Muscle of arm (tissue), 12 donors: ENCODE data around the gene ESPNL. TPM values are rescaled to one million over a fixed set of nuclear protein-coding genes. Genes with fewer than 3 reads are reported as not detected.

Source experiments
- DNase-seq: peaks from one replicate; pipeline ENCODE4 v3.0.0-alpha.2; 2013
- polyA plus RNA-seq, 12 donors: library from polyadenylated mRNA; unstranded; fragments of 120-200 nt; gene quantifications; one replicate each; pipeline ENCODE4 v1.2.1, GENCODE V29; 2013; ENCODE audit not compliant: insufficient read length in 12 of 12

Gene ESPNL
- polyA plus RNA-seq, 12 donors: 0.24 to 2.4 (median 1.4) TPM; not detected in 2

- DNase-seq: peak; percentile 29
Observed at GRCh38 chr2:238158509-238159070, 58.5 kb downstream of the ESPNL start, which contains the start of gene ERFE. Gene ERFE (plus strand): TSS chr2:238158970. CDS start chr2:238159008, 38 bp downstream.

GRCh38 chr2:238159071-238159539 lies 59.0 kb downstream of the ESPNL start:
- no peak for DNase-seq

- no peak for DNase-seq
Observed at GRCh38 chr2:238159661-238160205, 59.6 kb downstream of the ESPNL start.

GRCh38 chr2:238160206-238161129 lies 60.3 kb downstream of the ESPNL start:
- no peak for DNase-seq

- DNase-seq: no peak
Observed at GRCh38 chr2:238161291-238162051, 61.3 kb downstream of the ESPNL start.

GRCh38 chr2:238162251-238162845 lies 62.2 kb downstream of the ESPNL start:
- DNase-seq: no peak

- DNase-seq: no peak
Observed at GRCh38 chr2:238162846-238163441, 62.8 kb downstream of the ESPNL start.

- DNase-seq: no peak
Observed at GRCh38 chr2:238163481-238164198, 63.5 kb downstream of the ESPNL start.

GRCh38 chr2:238164906-238165287 lies 64.8 kb downstream of the ESPNL start:
- DNase-seq: no peak

- no peak for DNase-seq
Observed at GRCh38 chr2:238165288-238165921, 65.3 kb downstream of the ESPNL start.

GRCh38 chr2:238166391-238167343 lies 66.5 kb downstream of the ESPNL start:
- DNase-seq: no peak

- DNase-seq: no peak
Observed at GRCh38 chr2:238167344-238167715, 67.2 kb downstream of the ESPNL start.

GRCh38 chr2:238167761-238168160 lies 67.6 kb downstream of the ESPNL start:
- DNase-seq: no peak

- no peak for DNase-seq
Observed at GRCh38 chr2:238168196-238169047, 68.3 kb downstream of the ESPNL start.

GRCh38 chr2:238169048-238169707 lies 69.0 kb downstream of the ESPNL start:
- DNase-seq: no peak

GRCh38 chr2:238169708-238170251 lies 69.6 kb downstream of the ESPNL start:
- DNase-seq: no peak
